Vagina (tissue), 2 donors: Measurements from ENCODE around the gene SH2D1B. TPM values are rescaled to one million over a fixed set of nuclear protein-coding genes. Genes with fewer than 3 reads are reported as not detected.

Source experiments
- DNase-seq, 2 donors: peaks; one replicate each; pipeline ENCODE4 v3.0.0-alpha.2; 2017; ENCODE audit errors: extremely low spot score in 2 of 2
- H3K27ac ChIP-seq: fragments of 200-600 bp; sonication (generic); one replicate; pipeline ENCODE4 v1.5.1; 2019
- H3K27me3 ChIP-seq: fragments of 200-600 bp; sonication (generic); one replicate; pipeline ENCODE4 v1.5.1; 2019
- H3K36me3 ChIP-seq, 2 donors: fragments of 200-600 bp; sonication (generic); one replicate each; pipeline ENCODE4 v1.5.1; 2017 to 2019
- H3K4me1 ChIP-seq: fragments of 200-600 bp; sonication (generic); one replicate; pipeline ENCODE4 v1.5.1; 2019
- H3K4me3 ChIP-seq, 2 donors: fragments of 200-600 bp; sonication (generic); 1 replicate in 1 of 2; 2 replicates in 1 of 2; pipeline ENCODE4 v1.5.1; 2016 to 2019
- H3K9me3 ChIP-seq: fragments of 200-600 bp; sonication (generic); one replicate; pipeline ENCODE4 v1.5.1; 2019
- POLR2A ChIP-seq, 2 donors: fragments of 450-650 bp; IDR thresholded peaks; one replicate each; pipeline ENCODE4 v1.6.1; 2017; ENCODE audit warnings: antibody characterized with exemption in 2 of 2, mild to moderate bottlenecking in 2 of 2, moderate library complexity in 2 of 2
- POLR2AphosphoS5 ChIP-seq, 2 donors: sonication (generic); formaldehyde crosslinking; IDR thresholded peaks; one replicate each; pipeline ENCODE4 v1.9.0; 2017; ENCODE audit warnings: antibody characterized with exemption in 2 of 2, mild to moderate bottlenecking in 2 of 2, low read depth in 1 of 2; ENCODE audit not compliant: insufficient read depth in 1 of 2
- intact Hi-C: fragments of 100-400 bp; cut with DNase I; formaldehyde crosslinking; loops from one replicate; pipeline ENCODE4 v1.15.1; 2023
- total RNA-seq: library from RNA; depleted of rRNA; stranded (reverse); fragments of >200 nt; gene quantifications from one replicate; pipeline ENCODE4 v1.2.3, GENCODE V29; 2016
- TF ChIP-seq, protein P1 (sequence below), 3 experiments: fragments of 450-650 bp in 2 of 3; fragments of 200-600 bp in 1 of 3; sonication (generic) in 1 of 3; IDR thresholded peaks; one replicate each; pipeline ENCODE4 v1.5.1; 2017 to 2019; ENCODE audit warnings: antibody characterized with exemption in 3 of 3, mild to moderate bottlenecking in 2 of 3, moderate library complexity in 2 of 3

The SH2D1B gene
- total RNA-seq, 1 donor from 2014 or later: not detected

GRCh38 chr1:162397943-162398560 lies 13.9 kb downstream of the SH2D1B start:
- Histone ChIP-seq H3K27ac (no peak overlapping the region), H3K4me1 (no peaks in the 10 kb centered on the region), H3K27me3 (no peaks in the 10 kb centered on the region), H3K9me3 (no peaks in the 10 kb centered on the region), H3K36me3 (no peaks in the 10 kb centered on the region), H3K4me3 (no peak overlapping the region)
- DNase-seq: no peak
- intact Hi-C loops: no loop called here
- TF ChIP-seq, protein P1, sequence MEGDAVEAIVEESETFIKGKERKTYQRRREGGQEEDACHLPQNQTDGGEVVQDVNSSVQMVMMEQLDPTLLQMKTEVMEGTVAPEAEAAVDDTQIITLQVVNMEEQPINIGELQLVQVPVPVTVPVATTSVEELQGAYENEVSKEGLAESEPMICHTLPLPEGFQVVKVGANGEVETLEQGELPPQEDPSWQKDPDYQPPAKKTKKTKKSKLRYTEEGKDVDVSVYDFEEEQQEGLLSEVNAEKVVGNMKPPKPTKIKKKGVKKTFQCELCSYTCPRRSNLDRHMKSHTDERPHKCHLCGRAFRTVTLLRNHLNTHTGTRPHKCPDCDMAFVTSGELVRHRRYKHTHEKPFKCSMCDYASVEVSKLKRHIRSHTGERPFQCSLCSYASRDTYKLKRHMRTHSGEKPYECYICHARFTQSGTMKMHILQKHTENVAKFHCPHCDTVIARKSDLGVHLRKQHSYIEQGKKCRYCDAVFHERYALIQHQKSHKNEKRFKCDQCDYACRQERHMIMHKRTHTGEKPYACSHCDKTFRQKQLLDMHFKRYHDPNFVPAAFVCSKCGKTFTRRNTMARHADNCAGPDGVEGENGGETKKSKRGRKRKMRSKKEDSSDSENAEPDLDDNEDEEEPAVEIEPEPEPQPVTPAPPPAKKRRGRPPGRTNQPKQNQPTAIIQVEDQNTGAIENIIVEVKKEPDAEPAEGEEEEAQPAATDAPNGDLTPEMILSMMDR (IDR thresholded peaks at IDR 0.05): no peak
- TF ChIP-seq POLR2A (IDR thresholded peaks at IDR 0.05) (no peak), POLR2AphosphoS5 (IDR thresholded peaks at IDR 0.05; ENCODE audit: insufficient read depth in 1 of 2, low read depth in 1 of 2) (no peak)

GRCh38 chr1:162397039-162397448 lies 14.9 kb downstream of the SH2D1B start:
- no peaks in the 10 kb centered on the region for H3K36me3 ChIP-seq
- H3K4me1 ChIP-seq: no peaks in the 10 kb centered on the region
- H3K27me3 ChIP-seq: no peaks in the 10 kb centered on the region
- no peaks in the 10 kb centered on the region for H3K9me3 ChIP-seq
- DNase-seq: no peak
- TF ChIP-seq POLR2A (IDR thresholded peaks at IDR 0.05): no peak
- TF ChIP-seq POLR2AphosphoS5 (IDR thresholded peaks at IDR 0.05; ENCODE audit: insufficient read depth in 1 of 2, low read depth in 1 of 2): no peak
- TF ChIP-seq, protein P1 (IDR thresholded peaks at IDR 0.05): no peak
- intact Hi-C loops: no loop called here
- H3K4me3 ChIP-seq: no peak overlapping the region
- no peak overlapping the region for H3K27ac ChIP-seq

DNA sequence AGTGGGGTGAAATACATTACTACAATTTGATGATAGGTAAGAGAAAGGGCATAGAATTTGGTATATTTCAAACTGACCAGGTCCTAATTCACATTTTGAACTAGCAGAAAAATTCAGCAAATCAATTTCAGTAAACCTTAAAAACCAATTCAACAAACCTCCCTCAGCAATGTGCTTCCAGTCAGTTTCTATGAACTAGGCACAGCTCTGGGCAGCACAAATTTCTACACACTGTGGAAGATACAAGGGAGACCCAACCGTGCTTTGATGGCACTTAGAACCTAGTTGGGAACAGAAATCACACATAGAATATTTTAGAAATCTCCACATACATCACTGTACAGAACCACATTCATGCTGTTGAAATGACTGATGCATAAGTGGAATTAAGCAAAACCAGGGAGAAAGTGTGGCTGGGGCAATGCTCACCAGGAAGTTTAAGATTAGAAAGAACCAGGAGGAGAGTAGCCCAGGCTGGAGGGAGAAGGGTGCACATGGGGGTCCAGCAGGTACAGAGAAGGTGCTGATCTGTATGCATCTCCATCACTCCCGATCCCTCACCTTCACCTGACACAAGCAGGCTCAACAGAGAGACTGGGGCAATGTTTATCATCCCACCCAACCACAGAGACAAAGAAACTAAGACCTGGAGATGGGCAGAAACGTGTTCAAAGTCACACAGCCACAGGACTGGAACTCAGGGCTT lies 15.6 kb downstream of the SH2D1B start:
- Histone ChIP-seq H3K27ac (no peak overlapping the region), H3K27me3 (no peaks in the 10 kb centered on the region), H3K4me1 (no peaks in the 10 kb centered on the region), H3K36me3 (no peaks in the 10 kb centered on the region), H3K9me3 (no peaks in the 10 kb centered on the region), H3K4me3 (no peak overlapping the region)
- intact Hi-C loops: no loop called here
- DNase-seq: no peak
- TF ChIP-seq, protein P1 (IDR thresholded peaks at IDR 0.05): no peak
- no peak for TF ChIP-seq POLR2AphosphoS5 (IDR thresholded peaks at IDR 0.05; ENCODE audit: insufficient read depth in 1 of 2, low read depth in 1 of 2)
- no peak for TF ChIP-seq POLR2A (IDR thresholded peaks at IDR 0.05)

GRCh38 chr1:162391790-162392563 lies 20.0 kb downstream of the SH2D1B start:
- Histone ChIP-seq H3K4me1 (peaks cover 23% of the 10 kb centered on the region), H3K27ac (no peak overlapping the region), H3K27me3 (no peaks in the 10 kb centered on the region), H3K4me3 (no peak overlapping the region), H3K36me3 (no peaks in the 10 kb centered on the region), H3K9me3 (no peaks in the 10 kb centered on the region)
- intact Hi-C loops: no loop called here
- DNase-seq: no peak
- TF ChIP-seq, protein P1 (IDR thresholded peaks at IDR 0.05): peak; percentile 66 to 74 (median 72)
- TF ChIP-seq POLR2A (IDR thresholded peaks at IDR 0.05): no peak
- TF ChIP-seq POLR2AphosphoS5 (IDR thresholded peaks at IDR 0.05; ENCODE audit: insufficient read depth in 1 of 2, low read depth in 1 of 2): peak in 1 of 2 donors; percentile 13
